NCI-H2196 (cell line): ENCODE results near the gene C3orf18.
A peak's percentile ranks its signal among the peaks of the same experiment; 100 is the strongest.

Experiments used
- DNase-seq: peaks from one replicate; lab custom pipeline; 2025; ENCODE audit not compliant: unreplicated experiment; lab: John Stamatoyannopoulos, UW

C3orf18 gene

DNA sequence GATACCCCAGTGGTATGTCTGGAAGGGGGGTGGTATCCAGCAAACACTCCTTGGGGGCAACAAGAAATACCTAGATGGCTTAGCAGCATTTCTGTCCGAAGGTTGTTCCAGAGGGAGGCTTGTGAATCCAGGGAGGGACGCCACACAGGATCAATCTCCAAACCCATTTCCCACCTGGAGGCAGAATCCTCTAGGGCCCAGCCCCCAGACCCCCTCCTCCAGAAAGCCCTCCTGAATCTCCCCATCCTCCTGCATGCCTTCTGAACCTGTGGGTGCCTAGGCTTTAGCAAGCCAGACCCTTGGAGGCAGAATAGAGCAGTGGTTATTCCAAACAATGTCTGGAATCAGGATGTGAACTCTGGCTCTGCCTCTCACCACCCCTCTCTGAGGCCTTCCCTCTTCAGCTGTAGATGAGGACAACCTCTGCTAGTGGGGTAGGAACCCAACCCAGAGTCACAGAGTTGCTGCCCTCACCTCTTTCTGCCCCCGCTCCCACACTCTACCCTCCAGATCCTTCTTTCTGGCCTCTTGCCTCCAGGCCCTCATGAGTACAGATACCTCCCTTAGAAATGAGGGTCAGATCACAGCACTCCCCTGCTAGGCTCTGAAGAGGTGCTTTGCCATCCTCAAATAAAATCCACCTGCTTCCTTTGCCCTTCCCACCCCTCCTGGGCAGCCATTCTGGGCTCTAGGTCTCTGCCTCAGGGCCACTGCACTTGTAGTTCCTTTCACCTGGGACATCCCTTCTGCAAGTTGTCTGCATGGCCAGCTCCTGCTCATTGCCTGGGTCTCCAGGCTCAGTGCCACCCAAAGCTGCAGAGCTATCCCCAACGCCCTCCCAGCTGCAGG is 35.9 kb upstream of the C3orf18 start:
- no peak for DNase-seq

DNA sequence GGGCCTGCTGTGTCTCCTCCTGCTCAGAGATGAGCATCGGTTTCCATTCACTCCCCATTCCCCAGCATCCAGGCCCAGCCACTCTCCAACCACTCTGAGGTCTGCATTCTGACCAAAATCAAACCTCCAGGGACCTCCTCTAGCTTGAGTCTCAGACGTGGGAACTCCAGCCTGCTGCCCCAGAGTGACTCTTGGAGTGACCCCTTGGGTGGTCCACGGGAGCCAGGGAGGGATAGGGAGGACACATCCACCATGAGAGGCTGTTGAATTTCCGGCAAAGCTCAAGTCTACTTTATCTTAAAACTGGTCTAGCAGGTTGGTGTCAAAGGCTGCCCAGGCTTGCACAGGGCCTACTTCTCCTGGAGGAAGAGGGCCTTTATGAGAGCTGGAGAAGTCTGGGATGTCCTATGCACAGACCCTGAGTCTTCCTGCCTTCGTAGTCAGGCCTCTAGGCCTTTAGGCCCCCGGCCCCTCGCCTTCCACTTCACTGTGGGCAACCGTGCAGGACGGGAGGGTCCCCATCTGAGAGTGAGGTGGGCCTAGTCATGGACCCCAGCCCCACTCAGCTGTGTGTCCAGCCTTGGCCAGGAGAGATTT is 35.1 kb upstream of the C3orf18 start:
- DNase-seq, result no peak

DNA sequence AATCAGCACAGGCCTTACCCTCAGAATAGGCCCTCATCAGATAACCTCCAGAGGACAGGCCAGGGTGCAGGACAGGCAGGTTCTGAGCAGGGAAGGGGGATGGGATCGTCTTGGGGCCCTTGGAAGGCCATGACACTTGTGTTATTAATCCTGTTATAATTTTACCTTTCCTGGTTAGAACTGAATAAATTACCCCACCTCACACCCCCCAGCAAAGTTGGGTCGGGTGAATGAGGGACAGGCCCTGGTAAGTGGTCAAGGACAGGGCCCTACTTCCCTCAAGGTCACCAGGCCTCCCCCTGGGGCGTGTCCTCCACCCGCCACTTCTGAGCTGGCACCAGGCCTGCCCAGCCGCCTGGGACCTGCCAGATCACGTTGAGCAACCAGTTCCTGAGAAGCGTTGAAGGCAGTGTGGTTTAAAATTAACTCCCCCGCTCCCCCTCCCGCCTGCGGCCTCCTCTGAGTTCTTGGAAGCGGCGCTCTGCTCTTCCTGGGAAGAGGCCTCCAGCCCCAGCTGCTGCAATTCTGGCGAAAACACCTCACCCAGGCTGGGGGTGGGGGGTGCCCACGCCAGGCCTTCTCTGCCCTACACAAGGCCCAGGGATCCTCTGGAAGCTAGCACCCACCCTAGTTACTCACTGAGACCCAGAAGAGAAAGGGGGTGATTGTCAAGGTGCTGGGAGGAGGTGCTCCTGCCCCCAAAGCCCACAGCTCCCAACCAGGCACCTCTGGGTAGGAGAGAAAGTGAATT is 33.5 kb upstream of the C3orf18 start:
- peak; percentile 74 for DNase-seq

DNA sequence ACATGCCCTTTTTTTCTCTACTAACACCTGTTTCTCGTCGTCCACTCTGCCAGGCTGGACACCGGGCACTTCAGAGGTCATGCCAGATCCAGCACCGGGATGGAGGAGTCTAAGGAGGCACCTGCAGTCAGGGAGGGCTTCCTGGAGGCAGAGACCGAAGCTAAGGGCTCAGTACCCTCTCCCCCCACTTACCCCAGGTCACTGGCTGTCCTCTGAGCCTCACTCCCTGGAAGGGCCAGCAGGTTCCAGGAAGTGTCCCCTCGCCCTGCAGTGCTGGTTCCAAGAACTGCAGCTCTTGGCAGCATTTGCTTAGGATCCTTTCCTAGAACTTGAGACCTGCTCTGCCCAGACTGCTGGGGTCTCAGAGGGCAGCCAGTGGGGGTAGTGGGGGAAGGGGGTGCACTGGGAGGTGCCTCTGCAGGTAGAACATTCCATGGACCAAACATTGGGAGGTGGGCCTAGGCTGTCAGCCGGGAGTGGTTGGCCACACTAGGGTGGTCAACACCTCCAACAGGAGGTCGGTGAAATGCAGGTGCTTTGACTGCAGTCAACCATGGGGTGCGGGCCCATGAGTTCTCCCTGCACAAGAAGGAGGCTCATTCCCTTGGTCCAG is 32.7 kb upstream of the C3orf18 start:
- DNase-seq, result no peak

DNA sequence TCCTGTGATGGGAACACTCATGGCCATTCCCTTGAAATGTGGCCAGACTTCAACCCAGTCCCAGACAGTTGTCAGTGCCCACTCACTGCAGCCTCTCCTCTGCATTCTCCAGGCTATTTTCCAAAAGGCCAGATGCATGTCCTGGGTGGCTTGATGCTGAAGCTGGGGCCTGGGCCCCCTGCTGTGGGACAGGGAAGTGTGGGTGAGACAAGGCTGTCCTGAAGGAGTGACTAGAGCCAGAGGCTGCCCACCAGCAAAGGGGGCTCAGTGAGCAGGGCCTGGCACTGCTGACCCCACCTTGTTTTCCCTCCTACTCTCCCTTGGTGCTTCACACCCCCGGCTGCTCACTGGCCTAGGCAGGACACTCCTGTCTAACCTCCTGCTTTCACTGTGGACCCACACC is 32.2 kb upstream of the C3orf18 start:
- no peak for DNase-seq

DNA sequence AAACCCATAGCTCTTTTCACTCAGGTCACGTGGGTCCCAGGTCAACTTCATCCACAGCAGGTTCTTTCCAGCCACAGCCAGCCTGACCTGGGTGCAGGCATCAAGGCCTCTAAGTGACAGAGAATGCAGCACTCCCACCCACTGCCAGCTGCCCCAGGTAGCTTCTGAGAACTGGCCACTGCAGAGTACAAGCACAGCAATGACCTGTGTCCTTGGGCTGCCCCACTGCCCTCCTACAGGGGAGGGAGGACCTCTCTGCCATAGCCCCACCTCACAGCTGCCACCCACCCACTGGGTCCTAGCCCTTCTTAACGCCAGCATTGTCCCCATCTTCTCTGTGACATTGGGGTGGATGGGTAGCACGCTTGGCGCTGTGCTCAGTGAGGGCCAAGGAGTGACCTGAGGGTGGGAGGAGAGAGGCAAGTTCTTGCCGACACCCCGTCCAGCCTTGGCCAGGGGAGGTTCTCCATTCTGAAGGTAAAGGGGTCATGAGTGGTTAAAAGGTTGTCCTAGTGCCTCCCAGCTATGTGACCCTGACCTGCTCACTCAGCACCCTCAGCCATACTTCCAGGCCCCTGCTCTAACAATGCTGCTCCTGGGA is 31.7 kb upstream of the C3orf18 start:
- no peak for DNase-seq

DNA sequence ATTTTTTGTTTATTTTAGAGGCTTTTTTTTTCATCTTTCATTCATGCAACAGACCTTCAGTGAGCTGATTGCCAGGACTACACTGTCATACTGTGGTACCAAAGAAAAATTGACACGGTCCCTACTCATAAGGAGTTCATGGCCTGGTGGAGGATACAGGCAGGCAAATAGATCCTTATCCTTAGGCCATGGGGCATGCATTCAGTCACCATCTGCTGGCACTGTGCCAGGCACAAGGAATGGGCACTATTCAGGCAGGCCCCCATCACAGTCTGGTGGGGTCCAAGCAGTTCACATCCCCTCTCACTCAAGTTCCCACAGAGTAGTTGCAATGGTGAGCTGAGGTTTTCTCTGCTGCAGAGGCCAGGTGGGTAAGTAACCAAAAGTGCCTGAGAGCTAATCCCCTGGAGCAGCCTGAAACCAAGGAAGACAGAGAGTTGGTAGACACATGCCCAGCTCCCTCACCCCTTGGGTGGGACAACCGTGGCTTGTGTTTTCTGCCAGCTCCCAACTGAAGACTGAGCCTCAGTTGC is 26.8 kb upstream of the C3orf18 start:
- no peak for DNase-seq

DNA sequence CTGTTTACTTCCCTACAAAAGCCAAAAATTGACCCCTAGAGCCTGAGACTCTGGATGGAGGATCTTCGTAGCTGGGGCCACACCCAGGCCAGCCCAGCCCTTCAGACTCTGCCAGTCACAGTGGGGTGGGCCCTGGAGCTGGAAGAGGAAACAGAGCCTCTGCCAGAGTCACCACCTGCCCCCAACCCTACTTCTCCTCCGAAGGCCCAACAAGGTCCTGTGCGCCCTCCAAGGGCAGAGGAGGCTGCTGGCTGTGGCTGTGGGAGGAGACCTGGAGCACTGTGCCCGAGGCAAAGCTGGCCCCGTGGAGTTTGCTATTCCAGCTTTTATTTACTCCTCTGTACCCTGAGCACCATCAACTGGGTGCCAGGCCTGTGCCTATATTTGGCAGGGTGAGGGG is 25.0 kb upstream of the C3orf18 start:
- DNase-seq, result no peak

DNA sequence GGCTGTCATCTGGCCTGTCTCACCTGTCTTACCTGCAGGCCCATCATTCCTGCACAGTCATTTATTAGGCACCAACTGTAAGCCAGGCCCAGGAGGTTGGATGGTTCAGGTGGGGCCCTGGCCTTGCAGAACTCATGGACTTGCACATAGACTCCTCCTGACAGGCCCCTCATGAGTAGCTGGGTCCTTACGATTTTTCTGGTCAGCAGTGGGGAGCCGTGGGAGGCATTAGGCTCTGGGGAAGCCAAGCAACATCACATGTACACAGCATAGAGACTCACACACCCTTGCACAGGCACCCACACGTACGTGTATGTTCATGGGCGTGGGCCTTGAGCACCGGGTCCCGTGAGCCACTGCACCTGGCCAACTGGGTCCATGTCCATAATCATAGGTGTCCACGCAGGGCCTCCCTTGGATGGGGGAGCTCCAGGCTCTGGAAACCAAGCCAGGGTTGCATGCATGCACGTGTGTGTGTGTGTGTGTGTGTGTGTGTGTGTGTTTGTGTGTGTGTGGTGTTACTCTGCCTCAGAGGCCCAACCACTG is 23.7 kb upstream of the C3orf18 start:
- DNase-seq, result no peak

DNA sequence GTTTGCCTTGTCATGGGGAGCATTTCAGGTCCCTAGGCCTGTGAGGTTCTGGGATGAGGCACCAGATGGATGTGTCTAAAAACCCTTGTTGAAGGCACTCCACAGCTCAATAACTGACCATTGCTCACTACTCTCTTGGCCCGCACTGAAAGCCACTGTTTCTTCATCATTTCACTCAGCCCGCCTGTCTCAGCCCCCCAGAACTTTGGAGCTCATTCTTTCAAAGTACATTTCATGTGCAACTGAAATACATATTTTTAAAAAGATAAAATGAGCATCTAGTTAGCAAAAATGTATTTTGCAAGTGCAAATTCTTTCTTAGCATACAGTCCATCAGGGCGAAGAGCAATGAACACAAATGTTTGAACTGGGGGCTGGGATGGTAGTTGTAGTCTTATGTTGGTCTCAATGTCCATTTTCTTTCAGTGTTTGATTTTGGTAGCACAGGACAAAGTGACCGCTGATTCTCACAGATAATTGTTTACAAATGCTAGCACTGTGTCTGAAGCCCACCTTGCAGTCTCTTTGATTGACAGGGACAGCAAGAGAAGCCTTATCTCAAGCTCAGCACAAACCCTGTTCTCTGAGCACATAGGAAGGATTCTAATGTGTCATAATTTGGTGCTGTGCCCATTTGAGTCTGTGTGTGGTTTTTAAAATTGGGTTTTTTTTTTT is 21.3 kb upstream of the C3orf18 start:
- no peak for DNase-seq

DNA sequence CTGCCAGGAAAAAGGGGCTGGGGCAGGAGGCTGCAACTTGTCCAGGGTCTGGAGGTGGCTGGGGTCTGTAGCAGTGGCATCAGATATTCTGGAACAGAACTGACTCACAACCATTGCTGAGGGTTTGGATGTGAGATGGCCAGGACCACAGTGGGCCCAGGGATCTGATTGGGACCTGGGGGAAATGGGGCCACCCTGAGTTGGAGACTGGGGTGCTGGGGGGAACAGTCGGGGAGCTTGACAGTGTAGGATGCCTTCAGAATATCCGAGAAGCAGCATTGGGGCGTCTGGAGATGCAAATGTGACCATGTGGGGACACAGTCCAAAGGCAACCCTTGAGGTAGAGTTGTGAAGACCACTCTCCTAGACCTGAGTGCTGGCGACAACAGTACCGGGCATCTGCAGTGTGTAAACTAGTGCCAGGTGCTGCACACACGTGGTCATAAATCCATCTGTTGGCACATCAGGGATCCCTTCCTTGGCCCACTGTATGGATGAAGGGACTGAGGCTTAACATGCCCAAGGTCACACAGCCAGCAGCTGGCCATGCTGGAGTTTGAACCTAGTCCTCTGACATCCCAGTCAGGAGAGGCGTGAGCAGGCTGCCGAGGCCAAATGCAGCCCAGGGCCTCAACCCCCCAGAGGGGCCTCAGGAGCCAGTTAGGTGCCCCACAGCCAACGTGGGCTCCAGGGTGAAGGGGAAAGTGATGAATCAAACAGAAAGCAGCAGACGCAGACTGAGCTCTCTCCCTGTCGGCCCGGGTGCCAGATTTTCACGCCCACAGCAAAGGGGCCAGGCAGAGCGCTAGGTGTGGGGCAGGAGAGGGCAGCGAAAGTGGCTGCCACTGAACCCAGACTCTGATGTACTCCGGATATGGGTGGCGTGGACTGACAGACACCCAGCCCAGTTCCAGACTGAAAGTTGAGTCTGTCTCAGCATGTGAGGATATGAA is 20.5 kb upstream of the C3orf18 start:
- DNase-seq, result no peak

DNA sequence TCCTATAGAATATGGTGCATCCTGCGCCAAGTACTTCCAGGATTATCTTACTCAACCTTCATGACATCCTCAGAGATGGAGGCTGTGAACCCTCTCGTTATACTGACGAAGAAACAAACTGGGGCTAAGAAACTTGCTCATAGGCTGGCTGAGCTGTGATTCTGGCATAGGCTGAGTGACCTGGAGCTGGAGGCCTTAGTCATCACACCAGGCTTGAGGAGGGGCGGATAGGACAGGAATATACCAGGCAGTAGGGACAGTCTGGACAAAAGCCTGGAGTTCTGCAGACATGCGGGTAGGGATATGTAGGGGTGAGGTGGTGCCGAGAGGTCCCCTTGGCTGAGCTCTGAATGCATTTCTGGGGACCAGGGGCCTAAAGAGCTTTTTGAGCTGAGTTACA is 19.8 kb upstream of the C3orf18 start:
- no peak for DNase-seq

DNA sequence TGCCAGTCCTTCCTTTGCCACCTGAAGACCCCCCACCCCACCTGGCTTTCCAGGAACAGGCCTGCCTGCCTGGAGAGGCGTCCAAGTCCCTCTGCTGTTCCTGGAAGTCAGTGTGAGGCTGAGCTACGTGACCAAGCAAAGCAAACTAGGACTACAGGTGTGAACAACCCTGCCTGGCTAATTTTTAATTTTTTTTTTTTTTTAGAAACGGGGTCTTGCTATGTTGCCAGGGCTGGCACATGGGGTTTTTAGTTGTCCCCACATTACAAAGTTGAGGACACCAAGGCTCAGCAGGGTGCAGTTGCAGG is 19.2 kb upstream of the C3orf18 start:
- no peak for DNase-seq

DNA sequence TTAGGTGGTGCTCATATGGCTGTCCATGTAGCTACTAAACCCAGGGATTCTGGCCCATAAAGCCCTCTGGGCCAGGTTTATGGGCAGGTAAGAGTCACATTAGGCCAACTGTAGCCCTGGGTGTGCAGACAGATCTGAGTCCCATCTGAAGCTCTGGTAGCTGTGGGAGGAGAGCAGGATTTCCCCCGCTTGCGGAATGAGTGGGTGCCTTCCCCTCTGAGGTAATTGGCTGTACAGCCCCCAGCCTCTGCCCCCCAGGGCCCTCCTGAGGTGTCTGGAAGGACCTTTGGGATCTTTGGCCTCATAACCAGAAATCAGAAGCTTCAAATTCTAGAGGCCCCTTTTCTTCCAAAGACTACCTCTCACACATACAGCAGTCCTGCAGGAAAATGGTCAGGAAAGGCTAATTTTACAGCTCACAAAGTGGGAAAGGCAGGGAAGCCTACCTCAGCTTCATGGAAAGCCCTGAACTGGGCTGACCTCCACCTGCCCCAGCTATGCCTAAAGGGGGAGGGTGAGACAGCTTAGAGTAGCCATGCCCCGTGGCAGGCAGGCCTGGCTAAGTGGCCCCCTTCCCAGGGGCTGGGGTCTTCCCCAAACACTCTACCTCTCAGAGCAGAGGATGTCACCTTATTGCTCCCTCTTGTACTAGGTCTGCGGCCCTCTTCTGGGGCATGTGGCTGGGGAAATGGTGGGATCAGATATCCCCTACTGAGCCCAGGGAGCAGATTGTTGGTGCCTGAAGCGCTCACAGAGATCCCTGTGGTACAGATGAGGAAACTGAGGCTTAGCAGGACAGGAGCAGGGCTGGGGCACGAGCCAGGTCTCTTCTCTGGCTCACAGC is 18.6 kb upstream of the C3orf18 start:
- DNase-seq, result no peak

DNA sequence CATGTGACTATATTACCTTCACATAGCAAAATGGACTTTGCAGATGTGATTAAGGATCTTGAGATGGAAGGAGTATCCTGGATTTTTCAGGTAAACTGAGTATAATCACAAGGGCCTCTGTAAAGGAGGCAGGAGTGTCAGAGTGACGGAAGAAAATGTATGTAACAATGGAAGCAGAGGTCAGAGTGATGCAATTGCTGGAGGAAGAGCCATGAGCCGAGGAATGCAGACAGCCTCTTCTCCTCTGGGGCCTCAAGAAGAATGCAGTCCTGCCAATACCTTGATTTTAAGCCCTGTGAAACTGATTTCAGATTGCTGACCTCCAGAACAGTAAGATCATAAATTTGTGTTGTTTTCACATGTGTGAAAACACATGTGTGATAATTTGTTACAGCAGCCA is 16.8 kb upstream of the C3orf18 start:
- DNase-seq, result no peak

DNA sequence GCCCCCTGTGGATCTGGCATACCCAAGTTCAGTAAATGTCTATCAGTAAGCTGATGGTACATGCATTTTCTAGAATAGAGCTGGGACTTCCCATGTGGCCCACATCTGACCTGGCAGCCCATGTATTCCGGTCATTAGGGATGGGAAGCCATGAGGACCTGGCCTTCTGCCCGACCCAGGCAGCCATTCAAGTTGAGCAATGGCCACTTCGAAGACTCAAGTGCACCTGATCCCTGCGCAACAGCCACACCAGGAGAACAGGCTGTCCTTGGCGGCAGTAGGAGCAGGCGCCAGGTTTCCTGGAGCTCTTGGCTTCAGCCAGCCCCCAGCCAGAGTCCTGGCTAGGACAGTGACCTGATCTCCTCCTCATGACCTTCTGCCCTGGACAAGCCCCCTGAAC is 16.4 kb upstream of the C3orf18 start:
- DNase-seq, result peak; percentile 72

DNA sequence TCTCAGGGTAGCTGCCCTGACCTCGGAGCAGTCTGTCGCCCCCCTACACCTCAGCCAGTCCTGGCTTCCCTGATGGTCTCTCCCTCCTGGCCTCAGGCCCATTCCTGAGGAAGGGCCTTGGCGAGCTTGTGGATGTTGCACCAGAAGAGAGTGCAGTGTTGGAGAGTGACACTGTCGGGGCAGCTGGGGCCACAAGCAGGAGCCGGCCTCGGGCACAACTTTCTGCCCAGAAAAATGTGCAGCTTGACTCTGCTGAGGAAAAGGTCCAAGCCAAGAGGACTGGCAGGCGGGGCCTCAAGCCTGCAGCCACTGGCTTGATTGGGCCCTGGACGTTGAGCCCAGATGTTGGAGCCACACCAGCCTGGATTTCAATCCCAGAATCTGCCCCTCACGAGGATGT is 14.5 kb upstream of the C3orf18 start:
- DNase-seq, result no peak

DNA sequence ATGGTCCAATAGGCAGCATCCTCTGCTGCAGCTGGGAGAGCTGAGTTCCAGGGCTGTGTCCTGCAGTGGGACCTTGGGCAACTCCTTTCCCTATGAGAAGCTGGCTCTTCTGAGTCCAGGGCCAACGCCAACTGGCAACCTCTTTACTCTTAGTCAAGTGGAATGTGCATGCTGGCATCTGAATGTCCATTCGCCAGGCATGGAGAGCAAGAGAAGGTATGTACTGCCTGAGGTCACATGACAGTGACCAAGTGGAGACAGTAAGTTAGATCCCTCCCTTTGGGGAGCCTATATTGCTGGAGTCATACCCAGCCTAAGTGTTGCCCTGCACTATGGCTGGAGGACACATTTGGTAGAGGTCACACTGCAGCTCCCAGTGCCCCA is 13.9 kb upstream of the C3orf18 start:
- no peak for DNase-seq
